Glomerular visceral epithelial cell (primary cell): Measurements from ENCODE around the gene ANK3.

Experiments
- DNase-seq: peaks from one replicate; pipeline ENCODE4 v3.0.0-alpha.2; 2016; ENCODE audit errors: extremely low spot score

The ANK3 gene

DNA sequence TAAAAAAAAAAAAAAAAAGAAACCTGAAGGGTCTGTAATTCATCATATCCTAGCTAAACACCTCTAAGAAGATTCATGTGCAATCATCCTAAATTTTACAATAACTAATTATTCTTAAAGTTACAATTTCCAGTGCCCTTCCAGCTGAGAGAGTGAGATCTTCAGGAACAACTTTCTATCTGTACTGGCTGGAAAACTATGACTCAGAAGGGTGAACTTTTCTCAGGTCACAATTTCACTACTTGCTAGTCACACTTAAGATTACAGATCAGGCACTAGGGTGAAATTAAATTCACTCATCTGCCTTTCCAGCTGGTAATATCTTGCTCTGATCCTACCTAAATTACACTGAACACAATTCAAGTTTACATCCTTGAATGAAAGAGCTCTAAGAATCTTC is 158.8 kb downstream of the ANK3 start:
- DNase-seq, result no peak

DNA sequence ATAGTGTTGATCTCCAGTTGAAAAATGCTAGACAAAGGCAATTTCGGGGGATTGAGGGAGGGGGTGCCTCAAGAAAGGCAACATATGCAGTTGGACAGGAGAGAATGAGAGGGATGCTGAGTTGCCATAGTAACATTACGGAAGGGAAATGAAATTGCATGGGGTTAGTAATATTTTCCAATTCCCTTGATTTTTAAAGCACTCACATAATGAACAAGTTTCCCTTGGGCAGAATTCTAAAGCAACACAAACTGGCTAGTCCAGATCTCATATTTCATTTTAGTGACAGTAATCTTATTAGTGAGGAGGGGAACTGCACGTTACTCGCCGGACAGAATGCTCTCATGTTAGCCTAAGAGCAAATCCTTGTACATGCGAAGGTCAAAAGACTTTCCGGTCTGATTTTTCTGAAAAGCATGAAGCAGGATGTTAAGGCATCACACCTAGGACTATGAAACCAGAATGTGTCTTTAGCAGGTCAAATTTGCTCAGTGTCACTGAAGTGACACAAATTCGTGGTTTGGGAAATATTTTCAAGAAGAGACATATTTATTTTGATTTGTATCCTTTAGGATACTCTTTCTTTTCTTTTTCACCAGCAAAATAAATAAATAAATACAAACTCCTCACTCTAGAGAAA is 165.5 kb downstream of the ANK3 start:
- DNase-seq, result no peak

DNA sequence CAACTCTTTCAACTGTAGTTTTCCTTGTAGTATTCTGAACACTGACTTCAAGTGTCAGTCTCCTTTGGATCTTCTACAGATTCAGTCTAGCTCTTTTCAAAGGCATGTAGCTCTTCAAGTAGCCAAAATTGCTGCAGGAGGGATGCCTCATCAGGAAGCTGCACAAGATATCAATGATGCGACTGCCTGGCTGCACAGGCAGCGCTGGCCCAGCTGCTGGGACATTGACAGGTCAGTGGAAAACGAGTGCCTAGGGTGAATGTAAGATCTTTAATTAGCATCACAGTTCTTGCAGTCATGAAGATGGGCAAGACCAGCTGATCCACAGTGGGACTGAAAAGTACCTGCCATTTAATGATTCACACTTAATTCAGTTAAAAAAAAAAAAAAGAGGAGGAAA is 167.6 kb downstream of the ANK3 start:
- no peak for DNase-seq

DNA sequence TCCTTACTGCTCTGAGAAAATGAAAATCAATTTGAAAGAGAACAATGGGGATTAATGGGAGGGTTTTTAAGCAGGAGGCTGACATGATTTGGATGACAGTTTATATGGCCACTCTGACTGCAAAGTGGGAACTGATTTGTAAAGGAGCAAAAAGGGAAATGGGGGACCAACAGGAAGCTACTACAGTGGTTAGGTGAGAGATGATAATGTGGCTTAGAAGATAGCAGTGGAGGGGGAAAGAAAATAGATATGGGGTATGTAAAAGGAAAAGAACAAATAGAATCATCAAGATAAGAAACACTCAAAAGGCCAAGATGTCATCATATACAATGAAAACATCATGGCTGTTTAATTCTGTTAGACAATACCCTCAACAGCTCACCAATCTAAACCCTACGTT is 177.5 kb downstream of the ANK3 start:
- no peak for DNase-seq

DNA sequence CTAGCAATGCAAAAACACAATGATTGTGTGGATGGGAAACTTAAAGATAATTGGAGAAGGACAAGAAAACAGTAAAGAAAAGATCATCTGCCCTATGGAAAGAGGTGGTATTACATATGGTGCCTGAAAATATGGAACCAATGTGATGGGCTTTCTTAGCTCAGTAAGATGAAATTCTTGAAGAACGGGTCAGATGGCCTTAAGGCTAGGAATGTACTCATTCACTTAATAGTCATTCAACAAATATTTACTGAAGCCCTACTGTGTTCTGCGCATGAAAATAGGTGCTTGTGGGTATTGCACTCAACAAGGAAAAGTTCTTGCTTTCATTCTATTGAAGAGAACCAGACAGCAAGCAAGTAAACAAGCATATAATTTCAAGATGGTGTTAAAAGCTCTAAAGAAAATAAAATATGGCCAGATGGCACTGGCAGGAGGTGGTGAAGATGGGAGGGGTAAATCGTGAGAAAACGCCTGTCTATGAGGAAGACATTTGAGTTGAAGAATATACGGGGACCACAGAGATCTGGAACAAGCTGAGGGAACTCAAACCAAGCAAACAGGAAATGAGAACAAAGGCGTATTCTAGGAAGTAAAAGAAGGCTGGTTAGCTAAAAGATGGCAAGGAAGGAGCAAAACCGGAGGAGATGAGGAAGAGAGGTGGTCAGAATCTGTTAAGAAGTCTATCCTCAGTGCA is 179.7 kb downstream of the ANK3 start:
- DNase-seq, result no peak

DNA sequence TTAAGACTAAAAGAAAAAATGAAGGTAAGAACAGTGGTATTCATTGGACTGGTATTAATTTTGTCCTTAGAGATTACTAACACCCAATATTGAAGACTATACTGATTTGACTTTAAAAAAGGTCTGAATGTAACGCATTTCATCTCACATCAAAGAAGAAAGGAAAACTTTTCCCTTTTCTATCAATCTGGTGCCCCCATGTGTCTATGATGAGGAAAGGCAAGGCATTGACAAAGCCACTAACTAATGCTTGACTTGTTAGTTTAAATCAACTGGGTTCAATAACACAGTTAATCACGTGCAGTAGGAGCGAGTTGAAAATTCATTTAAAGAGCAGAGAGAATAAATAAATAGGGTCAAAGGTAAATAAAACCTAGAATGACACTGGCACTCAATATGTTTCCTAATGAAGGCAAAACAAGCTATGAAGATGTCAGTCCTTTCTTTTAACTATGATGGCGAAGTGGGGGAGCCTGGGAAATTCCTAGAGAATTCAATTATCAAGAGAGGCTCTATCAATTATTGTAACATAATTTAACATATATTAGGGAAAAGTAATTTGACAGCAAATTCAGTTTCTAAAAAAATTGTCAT is 180.9 kb downstream of the ANK3 start:
- DNase-seq, result peak; percentile 35

DNA sequence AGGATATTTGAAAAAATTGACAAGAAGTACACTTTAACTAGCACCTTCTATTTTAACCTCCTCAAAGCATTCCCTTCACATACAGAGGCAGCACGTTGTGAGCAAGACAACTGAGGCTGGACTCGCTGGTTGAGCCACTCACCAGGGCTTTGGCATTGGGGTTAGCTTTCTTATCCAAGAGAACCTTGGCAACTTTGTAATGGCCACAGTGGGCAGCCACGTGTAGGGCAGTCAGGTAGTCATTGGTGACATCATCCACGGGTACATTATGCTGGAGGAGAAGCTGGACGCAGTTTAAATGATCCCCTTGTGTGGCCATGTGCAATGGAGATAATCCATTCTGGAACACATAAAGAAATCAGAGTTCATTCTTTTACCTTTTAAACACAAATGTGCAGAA is 181.8 kb downstream of the ANK3 start:
- DNase-seq, result no peak

DNA sequence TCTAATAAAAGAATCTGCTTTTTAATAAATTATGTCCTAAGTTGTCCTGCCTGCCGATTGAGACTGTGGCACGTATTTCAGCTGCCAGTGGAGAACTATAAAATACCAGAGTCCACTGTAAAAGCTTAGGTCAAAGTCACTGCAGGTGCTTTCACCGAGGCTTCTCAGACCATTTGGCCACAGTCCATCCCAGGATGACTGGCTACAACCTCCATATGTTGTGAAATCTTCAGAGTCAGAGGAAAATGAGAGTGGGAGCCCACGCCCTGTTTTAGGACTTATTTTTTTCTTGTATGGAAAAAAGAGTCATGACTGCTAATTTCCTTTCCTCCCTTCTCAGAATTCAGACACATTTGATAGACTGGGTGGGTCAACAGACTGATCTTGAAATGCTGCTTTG is 182.9 kb downstream of the ANK3 start:
- no peak for DNase-seq

DNA sequence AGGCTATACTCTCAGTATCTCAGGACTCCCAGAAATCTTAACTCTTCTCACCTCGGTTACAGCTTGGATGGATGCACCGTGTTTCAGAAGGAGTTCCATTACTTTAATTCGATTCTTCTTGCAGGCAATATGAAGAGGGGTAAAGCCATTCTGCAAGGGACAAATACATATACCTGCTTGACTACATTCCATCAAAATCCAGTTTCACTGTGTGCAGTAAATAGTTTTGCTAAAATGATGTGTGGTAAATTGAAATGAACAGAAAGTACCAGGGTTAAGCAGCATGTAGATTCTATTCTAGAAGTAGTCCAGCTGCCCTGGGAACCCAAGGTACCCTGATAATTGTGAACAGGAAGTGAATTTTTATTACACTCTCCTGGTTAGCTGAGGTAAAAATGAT is 183.9 kb downstream of the ANK3 start:
- no peak for DNase-seq

DNA sequence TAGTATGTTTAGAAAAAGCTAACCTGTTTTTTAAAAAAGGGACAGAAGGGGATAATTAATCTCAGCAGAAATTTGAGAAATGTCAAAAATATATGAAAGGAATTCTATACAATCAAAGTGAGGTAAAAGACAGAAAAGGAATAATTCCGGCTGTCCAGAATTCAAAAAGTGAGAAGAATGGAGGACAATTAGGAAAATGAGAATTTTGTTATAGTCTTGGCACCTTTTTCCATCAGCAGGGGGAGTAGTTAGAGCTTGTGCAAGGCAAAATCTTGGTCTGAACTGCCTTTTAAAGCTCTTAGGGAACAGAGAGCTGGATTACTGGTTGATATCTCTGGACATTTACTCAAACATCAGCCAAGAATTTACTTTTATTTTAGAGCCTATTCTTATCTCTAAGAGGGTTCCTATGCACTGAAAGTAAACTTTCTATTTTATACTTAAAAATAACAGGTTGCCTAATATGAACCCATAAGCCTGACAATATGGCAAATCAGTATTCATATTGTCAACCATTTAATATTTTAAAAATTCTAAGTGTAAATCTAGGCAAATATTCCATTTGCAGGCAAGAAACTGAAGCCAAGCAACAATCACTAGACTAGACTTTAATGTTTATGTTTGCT is 185.6 kb downstream of the ANK3 start:
- DNase-seq, result peak; percentile 29

DNA sequence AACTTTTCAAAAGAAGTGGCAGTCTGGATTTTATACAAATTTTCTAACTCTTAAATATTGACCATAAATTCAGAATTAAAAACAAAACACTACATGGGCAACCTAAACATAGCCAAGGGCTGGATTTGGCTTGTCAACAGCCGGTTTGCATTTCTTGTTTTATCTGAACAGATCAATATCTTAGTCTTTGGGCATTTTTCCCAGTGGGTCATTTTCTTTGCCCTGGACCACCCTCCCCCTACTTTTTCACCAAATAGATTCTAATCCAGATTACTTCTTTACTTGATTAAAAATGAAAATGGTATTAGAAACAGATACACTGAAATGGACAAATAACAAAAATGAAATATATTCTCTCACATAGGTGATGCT is 189.0 kb downstream of the ANK3 start:
- DNase-seq, result no peak

DNA sequence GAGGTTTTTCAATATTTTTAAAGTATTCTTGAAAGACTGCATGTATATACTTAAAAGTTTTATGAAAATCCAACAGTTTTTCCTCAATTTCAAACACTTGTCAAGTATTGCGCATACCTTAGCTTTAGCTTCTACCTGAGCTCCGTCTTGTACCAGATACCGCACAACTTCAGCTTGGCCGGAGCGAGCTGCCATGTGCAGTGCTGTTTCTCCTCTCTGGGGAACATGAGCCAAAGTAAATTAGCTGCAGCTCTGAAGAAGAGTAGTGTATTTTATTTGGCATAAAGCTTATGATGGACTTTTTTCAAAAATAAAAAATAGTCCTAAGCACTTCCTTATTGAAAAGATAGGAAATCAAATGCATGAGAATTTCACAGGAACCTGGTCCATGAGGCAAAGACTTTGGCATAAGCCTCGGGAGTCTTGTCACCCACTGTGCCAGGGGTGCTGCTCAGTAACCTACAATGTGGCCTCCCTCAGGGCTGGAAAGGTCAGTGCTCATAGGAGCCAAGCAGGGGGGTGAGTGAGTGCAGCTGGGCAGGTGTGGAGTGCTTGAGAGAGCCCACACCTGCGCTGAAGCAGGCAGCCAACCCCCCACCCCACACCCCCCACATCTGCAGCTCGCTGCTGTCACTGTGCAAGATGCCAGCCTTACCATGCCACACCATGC is 189.5 kb downstream of the ANK3 start:
- no peak for DNase-seq

DNA sequence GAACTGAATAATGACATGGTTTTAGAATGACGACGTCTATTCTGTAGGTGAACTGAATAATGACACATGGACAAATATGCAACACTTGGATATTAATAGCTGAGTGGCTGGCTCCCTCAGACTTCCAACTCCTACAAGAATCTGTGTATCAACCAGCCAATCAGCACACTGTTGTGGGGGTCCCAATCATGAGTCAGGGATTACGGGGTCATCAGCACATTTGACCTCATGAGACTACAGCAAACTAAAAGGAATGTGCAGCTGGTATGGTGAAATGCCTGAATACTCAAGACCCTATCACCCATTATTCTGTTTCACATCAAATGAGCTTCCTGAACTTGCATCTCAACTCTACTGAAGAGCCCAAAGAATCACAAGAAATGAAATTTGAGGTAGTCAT is 192.5 kb downstream of the ANK3 start:
- no peak for DNase-seq

DNA sequence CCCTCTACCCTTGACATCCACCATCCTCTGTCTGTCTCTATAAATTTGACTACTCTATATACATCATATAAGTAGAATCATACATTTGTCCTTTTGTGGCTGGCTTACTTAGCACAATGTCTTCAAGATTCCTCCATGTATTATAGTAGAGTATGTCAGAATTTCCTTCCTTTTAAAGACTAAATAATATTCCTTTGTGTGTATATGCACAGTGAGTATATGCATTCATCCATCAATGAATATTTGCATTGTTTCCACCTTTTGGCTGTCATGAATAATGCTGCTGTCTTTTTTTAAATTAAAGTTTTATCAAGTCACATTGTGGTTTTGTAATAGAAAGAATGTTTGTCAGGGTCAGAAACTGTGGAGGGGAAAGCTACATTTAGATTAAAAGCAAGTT is 195.3 kb downstream of the ANK3 start:
- DNase-seq, result no peak

DNA sequence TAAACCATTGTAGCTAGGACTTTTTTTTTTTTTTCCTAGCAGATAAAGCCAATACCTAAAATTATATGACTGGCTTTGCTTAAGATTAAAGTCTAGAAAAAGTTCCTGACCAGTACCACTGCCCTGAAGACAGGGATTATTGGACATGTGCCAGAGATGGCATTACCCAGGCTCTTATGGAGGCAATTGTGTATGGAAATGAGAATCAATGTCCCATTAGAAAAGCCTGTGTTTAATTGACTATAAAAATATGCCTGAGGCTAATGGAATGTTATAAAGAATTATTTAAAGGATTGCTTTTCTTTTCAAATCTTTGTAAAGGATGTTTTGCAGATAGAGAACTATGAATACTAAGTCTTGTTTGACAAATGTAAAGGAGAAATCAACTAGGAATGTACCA is 196.7 kb downstream of the ANK3 start:
- DNase-seq, result no peak

DNA sequence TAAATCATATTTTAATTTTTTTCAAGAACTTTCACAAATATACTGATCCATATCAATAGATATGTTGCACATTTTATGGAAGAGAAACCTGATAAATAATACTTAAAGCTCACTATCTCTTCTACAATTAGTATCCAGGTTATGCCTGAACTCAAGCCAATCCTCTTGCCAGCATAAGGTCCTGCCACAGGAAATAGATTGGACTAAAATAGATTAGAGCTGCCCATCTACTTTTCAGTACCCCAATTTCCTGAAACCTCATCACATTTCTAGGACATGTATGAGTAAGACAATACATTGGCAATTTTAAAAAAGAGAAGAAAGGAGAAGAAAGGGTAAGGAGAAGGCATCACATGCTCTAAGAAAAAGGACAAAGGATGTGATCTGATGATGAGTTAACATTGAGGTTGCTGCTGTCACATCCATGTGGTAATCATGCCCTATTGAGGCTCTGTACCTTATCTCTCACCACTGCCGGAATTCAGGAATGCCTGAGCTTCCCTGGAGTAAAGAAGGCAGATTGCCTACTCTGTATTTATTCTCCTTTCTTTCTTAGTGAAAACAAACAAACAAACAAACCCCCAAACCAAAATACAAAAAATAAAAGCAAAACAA is 199.7 kb downstream of the ANK3 start:
- DNase-seq, result no peak

DNA sequence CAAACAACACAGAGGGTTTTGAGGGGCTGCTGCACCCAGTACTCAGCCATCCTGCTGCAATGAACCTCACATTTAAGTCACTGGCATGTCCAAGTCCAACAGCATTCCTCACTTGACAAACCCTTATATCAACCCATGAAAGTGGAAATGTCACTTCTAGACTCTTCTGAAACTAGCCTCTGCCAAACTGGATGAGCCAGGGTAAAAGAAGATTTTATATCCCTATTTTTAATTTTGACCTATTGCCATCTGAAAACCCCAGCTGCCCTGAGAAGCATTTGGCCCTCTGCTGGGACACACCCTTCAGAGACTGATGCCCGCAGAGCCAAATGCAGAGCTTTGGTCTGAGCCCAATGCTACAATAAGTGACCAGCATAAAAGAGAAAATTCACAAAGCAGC is 201.1 kb downstream of the ANK3 start:
- no peak for DNase-seq

DNA sequence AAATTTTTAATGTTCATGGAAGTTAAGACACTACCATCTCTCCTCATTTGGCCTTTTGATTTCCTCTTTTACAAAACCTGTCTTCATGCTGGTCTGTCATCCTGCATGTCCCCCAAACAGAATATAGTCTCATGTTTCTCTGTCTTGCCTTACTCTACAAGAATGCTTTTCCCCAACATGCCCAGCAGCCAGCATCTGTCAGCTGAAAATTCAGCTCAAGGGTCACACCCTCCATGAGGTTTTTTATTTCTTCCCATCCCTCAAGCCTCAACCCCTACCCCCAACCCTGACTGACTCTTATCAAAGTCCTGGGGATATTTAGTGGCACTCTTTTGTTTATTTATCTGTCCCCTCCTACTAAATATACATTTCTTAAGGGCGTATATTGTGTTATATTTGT is 202.0 kb downstream of the ANK3 start:
- no peak for DNase-seq

DNA sequence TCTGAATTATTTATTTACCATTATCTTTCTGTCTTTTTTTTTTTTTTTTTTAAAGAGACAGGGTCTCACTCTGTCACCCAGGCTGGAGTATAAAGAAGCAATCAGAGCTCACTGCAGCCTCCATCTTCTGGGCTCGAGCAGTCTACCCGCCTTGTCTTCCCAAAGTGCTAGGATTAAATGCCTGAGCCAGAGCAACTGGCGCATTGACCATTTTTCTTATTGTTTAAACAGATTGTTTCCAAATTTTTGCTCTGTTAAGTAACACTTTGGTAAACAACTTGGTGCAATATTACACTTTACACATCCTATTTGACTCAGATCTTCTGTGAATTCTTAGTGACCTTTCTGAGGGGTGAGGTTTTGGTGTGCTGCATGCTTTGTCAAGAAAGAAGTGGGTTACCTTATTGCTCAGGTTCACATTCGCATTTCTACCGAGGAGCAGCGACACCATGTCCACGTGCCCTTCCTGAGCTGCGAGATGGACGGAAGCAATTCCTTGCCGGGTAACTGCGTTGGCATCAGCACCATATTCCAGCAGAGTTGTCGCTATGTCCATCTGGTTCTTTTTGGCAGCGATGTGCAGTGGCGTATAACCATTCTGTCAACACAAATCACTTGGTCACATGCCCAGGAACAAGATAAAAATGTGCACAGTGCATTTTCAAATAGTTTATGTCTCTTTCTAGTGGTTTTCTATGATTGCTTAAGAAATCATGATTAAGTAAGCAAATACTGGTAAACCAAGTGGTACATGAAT is 203.2 kb downstream of the ANK3 start:
- no peak for DNase-seq

DNA sequence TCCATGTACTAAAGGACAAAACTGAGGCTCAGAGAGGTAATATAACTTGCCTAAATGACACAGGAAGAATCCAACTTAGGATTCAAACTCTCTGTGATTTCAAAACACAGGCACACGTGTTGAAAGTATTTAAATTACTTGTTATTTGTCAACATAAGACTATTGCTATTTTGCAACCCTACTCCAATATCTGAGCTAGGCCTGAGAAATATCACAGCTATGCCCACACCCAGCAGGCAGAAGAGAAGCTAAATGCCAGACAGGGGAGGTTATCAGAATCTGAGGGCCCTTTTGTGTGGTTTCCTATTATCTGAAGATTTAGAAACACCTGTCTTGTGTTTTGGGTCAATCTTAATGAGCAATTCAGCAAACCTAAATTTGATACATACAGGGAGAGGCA is 204.3 kb downstream of the ANK3 start:
- no peak for DNase-seq

DNA sequence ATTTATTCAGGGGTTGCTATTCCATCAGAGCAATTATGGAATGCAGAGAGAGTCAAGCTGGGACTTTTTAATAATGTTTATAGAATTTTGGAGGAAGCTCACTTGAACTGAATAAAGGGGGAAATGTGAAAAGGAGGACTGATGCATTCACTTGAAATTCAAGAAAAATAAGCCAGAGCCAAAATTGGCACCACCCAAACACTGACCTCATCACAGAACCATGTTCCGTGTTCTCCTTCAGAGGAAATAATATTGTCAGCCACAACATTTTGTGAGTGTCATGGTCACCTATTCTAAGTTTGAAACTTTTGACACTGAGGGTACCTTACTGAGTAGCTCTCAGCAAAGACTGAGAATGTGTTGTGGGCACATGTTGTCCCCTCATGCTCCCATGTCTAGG is 207.0 kb downstream of the ANK3 start:
- DNase-seq, result peak; percentile 5
